IPS-20b (cell line): Measurements from ENCODE around the gene EHD1.

Experiments
- H3K27ac ChIP-seq: one replicate; pipeline ENCODE4 v1.5.1; 2013; ENCODE audit warnings: low read length
- H3K27me3 ChIP-seq: 2 replicates; pipeline ENCODE4 v1.6.1; 2013; ENCODE audit warnings: mild to moderate bottlenecking, low read length, inconsistent platforms; ENCODE audit not compliant: insufficient read depth
- H3K36me3 ChIP-seq: 2 replicates; pipeline ENCODE4 v1.6.1; 2013; ENCODE audit warnings: low read depth, mild to moderate bottlenecking, inconsistent platforms, low read length, moderate library complexity; ENCODE audit not compliant: insufficient read depth
- H3K4me1 ChIP-seq: 2 replicates; pipeline ENCODE4 v1.6.1; 2013; ENCODE audit warnings: mild to moderate bottlenecking, control low read depth, inconsistent platforms, low read length, moderate library complexity; ENCODE audit not compliant: insufficient read depth
- H3K4me3 ChIP-seq: 2 replicates; pipeline ENCODE4 v1.5.1; 2013; ENCODE audit warnings: mild to moderate bottlenecking, low read length, inconsistent platforms
- H3K9ac ChIP-seq: 2 replicates; pipeline ENCODE4 v1.6.1; 2013; ENCODE audit warnings: low read depth, mild to moderate bottlenecking, inconsistent platforms, low read length, moderate library complexity
- H3K9me3 ChIP-seq: 2 replicates; pipeline ENCODE4 v1.6.1; 2013; ENCODE audit warnings: mild to moderate bottlenecking, low read depth, low read length, inconsistent platforms; ENCODE audit not compliant: insufficient read depth

The EHD1 gene

DNA sequence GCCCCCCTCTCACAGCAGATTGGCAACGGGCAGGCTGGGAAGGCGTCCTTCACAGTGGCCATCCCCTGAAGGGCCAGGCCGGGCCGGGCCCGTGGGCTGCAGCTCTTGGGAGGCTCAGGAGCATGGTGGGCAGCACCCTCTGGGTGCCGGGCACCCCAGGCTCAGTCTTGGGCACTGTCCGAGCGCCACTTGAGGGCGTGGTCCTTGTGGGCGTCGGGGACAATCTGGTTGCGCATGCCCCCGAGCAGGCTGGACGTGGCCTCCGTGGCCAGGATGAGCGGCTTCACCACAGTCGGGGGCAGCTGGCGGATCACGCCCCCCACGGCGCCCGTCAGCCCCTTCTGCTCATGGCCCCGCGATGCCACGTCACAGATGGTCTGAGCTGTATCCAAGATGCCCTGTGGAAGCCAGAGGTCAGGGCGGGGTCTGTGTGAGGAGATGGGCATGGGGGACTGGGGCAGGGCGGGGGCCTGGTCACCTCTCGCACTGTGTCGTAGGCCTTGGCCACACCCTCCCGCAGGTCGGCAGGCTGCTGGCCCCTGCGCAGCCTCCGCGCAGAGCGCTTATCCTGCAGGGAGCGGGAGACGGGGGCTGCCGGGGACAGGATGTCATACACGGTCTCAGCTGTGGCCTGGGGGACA, 16.5 kb upstream of the EHD1 start:
- H3K36me3 ChIP-seq: peaks cover 9% of the 10 kb centered on the region; the same call in 1 of the 2 replicates
- no peak overlapping the region for H3K9ac ChIP-seq
- H3K9me3 ChIP-seq: no peaks in the 10 kb centered on the region
- H3K4me3 ChIP-seq: no peak overlapping the region
- H3K4me1 ChIP-seq: no peaks in the 10 kb centered on the region
- H3K27ac ChIP-seq: no peak overlapping the region
- no peaks in the 10 kb centered on the region for H3K27me3 ChIP-seq

DNA sequence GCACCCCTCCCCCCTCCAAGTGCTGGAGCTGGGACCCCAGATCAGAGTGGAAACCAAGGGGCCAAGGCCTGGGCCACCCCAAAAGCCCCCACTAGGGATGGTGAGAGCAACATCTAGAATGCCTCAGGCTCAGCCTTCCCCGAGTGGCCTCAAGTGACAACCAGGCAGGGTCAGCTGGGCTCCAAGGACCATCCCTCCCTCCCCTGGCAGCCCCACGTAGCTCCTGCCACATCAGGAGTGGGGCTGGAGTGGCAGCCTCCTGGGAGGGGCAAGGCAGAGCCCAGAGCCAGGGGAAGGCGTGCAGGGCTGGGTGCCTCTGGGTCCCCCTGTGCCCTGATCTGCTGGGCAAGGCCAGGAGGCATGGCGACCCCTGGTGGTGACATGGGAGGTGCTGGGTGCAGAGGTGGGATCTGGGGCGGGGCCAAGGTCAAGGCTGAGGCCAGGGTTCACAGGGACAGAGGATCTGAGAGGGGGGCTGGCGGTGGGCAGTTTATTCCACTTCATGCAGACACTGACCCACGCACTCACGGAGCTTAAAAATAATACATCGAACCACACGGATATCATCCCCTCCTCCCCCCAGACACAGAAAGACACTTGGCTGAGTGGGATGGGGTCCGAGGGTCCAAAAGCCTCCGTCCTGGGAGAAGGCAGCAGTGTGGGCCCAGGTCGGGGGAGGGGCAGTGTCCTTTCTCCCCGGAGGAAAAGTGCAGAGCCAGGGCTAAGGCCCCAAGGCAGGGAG, 15.8 kb upstream of the EHD1 start:
- H3K4me3 ChIP-seq: no peak overlapping the region
- H3K36me3 ChIP-seq: peaks cover 9% of the 10 kb centered on the region; the same call in 1 of the 2 replicates
- H3K27me3 ChIP-seq: no peaks in the 10 kb centered on the region
- H3K4me1 ChIP-seq: no peaks in the 10 kb centered on the region
- H3K27ac ChIP-seq: no peak overlapping the region
- H3K9me3 ChIP-seq: no peaks in the 10 kb centered on the region
- no peak overlapping the region; the same call in 1 of the 2 replicates for H3K9ac ChIP-seq

DNA sequence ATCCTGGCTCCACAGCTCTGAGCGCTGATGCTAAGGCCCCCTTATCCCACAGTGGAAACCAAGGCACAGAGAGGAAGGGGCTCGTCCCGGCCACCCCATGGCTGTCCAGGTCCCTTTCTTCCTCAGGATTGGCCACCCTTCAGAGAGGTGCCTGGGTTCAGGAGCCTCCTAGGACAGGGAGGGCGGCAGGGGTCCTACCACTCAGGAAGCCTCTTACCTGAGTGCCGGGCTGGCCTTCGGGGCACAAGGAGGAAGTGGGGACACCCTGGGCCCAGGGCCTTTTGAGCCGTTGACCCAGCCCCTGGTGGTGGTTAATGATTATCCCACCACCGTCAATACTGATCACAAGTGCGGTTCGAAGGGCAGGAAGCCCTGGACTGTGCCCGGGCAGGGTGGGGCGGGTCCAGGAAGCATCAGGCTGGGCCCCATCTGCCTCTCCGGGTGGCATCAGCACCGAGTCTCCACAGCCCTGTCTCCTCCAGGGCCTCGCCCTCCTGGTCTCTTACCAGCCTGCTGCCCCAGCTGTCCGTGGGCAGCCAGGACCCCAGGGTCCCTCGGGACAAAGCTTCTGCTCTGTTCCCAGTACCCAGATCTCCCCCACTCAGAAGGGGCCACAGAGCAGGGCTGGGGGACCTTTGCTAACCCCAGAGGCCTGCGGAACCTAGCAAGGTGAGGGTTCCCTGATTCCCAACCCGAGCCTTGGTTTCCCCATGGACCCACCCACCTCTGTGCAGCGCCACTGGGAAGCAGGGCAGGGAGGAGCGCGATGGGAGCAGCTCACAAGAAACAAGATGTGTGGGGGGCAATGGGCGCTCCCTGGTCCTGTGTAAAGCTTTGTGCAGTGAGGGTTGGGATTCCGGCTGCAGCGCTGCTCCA, 15.0 kb upstream of the EHD1 start:
- H3K9ac ChIP-seq: no peak overlapping the region; the same call in 1 of the 2 replicates
- no peaks in the 10 kb centered on the region for H3K27me3 ChIP-seq
- peaks cover 9% of the 10 kb centered on the region; the same call in 1 of the 2 replicates for H3K36me3 ChIP-seq
- no peak overlapping the region for H3K27ac ChIP-seq
- no peak overlapping the region for H3K4me3 ChIP-seq
- H3K4me1 ChIP-seq: no peaks in the 10 kb centered on the region
- H3K9me3 ChIP-seq: no peaks in the 10 kb centered on the region

DNA sequence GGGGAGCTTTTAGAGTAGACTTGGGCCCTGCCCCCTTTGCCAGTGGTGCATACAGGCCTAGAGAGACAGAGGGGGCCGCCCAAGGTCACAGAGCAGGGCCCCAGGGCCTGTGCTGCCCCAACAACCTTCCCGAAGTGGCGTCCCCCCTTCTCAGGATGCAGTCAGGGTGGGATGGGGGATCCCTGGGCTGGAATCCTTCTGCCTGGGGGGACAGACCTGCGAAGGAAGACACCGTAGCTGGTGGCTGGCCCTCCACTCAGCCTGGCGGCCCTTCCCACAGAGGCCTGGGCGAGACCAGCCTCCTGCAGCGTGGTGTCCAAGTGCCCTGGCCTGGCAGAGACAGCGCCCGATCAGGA, 14.4 kb upstream of the EHD1 start:
- Histone ChIP-seq H3K27me3 (no peaks in the 10 kb centered on the region), H3K9ac (no peak overlapping the region), H3K4me3 (no peak overlapping the region), H3K27ac (no peak overlapping the region), H3K9me3 (no peaks in the 10 kb centered on the region), H3K36me3 (peaks cover 9% of the 10 kb centered on the region; the same call in 1 of the 2 replicates), H3K4me1 (peaks cover 3% of the 10 kb centered on the region; the same call in 1 of the 2 replicates)

DNA sequence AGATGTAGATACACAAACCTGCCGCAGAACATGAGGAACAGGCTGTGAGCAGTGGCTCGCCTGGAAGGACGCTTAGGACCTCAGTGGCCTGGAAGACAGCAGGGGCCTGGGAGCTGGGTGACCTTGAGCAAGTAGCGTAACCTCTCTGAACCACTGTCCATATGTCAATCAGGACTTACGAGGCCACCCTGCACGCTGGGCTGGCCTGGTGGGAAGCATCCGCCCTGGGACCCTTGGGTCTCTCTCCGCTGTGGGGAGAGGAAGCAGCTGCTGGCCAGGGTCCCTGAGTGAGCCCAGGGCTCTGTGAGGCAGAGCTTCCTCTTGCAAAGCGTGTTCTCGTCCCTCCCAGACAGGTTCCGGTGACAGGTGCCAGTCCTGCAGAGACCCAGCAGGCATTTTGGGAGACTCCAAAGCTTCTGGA, 14.0 kb upstream of the EHD1 start:
- Histone ChIP-seq H3K4me3 (no peak overlapping the region), H3K4me1 (peaks cover 3% of the 10 kb centered on the region; the same call in 1 of the 2 replicates), H3K27ac (no peak overlapping the region), H3K36me3 (peaks cover 5% of the 10 kb centered on the region; the same call in 1 of the 2 replicates), H3K9me3 (no peaks in the 10 kb centered on the region), H3K27me3 (no peaks in the 10 kb centered on the region), H3K9ac (no peak overlapping the region)

DNA sequence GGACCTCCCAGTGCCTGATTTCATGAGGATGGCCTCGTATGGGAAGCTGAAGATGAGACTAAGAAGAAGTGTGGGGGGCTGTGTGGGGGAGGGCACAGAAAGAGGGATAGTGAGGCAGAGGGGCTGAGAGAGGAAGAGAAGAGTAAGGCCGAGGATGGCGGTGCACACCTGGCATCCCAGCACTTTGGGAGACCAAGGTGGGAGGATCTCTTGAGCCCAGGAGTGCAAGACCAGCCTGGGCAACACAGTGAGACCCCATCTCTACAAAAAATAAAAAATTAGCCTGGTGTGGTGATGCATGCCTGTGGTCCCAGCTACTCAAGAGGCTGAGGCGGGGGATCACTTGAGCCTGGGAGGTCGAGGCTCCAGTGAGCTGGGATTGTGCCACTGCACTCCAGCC, 13.5 kb upstream of the EHD1 start:
- Histone ChIP-seq H3K9ac (no peak overlapping the region), H3K27me3 (no peaks in the 10 kb centered on the region), H3K27ac (no peak overlapping the region), H3K4me3 (no peak overlapping the region), H3K4me1 (peaks cover 3% of the 10 kb centered on the region; the same call in 1 of the 2 replicates), H3K9me3 (no peaks in the 10 kb centered on the region), H3K36me3 (no peaks in the 10 kb centered on the region)

DNA sequence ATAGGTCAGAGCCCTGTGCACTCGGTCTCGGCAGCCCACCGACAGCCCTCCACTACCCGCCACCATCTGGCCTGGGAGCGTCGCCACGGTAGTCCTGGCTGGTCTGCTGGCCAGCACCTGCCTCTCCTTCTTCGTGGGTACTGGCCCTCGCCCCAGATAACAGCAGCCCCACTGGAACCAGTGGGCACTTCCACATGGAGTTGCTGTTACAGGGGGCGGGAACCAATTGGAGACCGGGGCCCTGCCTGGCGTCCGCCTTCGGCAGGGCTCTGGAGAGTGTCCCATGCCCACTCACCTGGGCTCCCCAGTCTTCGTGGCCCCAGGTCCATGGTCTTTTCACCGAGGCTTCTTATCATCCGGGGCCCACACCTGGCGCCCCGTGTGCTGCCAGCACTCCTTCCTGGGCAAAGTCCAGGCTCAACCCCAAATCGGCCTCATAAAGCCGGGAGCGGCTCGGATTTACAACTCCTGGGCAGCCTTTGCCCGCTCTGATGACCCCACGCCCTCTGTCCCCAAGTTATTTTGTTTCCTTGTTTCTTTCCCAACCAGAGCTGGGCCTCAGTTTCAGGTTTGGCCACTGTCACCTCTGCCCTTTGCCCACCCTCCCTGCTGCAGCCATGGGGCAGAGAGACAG, 12.9 kb upstream of the EHD1 start:
- H3K27ac ChIP-seq: no peak overlapping the region
- no peak overlapping the region for H3K4me3 ChIP-seq
- no peaks in the 10 kb centered on the region for H3K27me3 ChIP-seq
- peaks cover 3% of the 10 kb centered on the region; the same call in 1 of the 2 replicates for H3K4me1 ChIP-seq
- no peaks in the 10 kb centered on the region for H3K9me3 ChIP-seq
- H3K36me3 ChIP-seq: no peaks in the 10 kb centered on the region
- H3K9ac ChIP-seq: no peak overlapping the region

DNA sequence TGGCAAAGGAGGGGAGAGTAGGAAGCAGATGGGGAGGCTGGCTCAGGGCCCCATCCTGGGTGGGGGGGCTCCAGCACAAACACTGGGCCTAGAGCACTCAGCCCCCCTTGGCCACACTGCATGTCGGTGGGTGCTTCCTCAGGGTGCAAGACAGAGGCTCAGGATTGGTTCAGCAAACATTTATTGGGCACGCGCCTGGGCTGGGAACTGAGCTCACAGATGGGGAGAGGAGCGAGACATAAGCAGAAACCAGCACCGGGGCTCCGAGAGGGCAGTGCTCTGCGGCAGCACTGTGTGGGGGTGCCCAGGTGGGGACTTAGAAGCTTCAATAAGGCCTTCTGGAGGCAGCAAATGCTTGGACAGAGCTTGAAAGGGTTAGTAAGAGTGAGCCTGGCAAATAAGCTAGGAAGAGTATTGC, 12.1 kb upstream of the EHD1 start:
- Histone ChIP-seq H3K36me3 (no peaks in the 10 kb centered on the region), H3K4me3 (no peak overlapping the region), H3K4me1 (peaks cover 3% of the 10 kb centered on the region; the same call in 1 of the 2 replicates), H3K27me3 (no peaks in the 10 kb centered on the region), H3K9me3 (no peaks in the 10 kb centered on the region), H3K9ac (no peak overlapping the region), H3K27ac (no peak overlapping the region)

DNA sequence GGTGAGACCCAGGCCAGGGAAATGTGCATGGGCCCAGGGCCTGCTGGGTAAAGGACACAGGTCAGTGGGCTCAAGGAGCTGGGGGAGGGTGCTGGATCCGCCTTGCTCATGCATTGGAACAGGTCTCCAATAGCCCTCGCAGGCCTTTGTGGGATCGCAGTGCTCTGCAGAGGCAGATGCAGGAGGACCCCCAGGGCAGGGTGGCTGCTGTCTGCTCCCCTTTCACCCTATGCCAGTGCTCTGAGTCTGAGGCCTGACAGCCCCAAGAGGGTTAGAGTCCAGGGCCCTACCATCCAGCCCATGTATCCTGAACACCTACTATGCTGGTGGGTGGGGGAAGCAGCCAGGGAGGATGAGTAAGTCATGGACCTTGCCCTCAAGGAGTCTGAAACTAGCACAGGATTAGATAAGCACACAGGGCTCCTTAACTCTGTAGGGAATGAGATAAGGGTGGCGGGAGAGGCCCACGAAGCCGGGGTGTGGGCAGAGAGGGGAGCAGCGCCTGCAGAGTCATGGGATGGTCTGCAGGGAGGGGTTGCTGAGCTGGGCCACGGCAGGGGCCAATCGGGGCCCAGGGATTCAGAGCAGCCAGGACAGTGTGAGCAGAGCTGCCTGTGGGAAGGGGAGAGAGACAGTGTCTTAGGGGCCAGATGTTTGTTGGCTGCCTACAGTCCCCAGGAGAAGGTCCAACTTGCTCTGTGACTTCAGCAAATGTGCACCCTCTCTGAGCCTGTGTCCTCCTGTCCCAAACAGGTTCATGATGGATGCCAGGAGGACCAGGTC, 10.5 kb upstream of the EHD1 start:
- Histone ChIP-seq H3K4me1 (peaks cover 3% of the 10 kb centered on the region; the same call in 1 of the 2 replicates), H3K27ac (no peak overlapping the region)

DNA sequence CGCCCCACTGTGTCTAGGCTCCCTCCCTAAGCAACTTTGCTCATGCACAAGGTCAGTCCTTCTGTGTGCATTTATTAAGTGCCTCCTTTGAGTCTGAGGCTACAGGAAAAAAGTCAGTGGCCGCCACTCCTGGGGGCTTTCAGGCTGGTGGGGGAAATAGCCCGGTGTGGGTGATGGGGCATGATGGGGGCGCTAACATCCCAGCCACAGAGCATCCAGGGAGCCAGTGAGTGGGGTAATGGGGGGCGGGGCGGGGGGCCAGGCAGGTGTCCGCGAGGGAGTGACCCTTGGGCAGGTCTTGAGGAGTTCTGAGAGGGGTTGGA, 9.9 kb upstream of the EHD1 start:
- no peak overlapping the region for H3K27ac ChIP-seq
- no peaks in the 10 kb centered on the region for H3K9me3 ChIP-seq
- H3K27me3 ChIP-seq: no peaks in the 10 kb centered on the region
- peak overlapping the region; percentile 51; the same call in 1 of the 2 replicates for H3K4me3 ChIP-seq
- peaks cover 3% of the 10 kb centered on the region; the same call in 1 of the 2 replicates for H3K4me1 ChIP-seq
- H3K36me3 ChIP-seq: no peaks in the 10 kb centered on the region
- peak overlapping the region; percentile 62; the same call in 1 of the 2 replicates for H3K9ac ChIP-seq

More for the DNA sequence above, 10.5 kb upstream of the EHD1 start:
- no peak overlapping the region for H3K4me3 ChIP-seq
- no peak overlapping the region for H3K9ac ChIP-seq
- H3K36me3 ChIP-seq: no peaks in the 10 kb centered on the region
- no peaks in the 10 kb centered on the region for H3K27me3 ChIP-seq
- no peaks in the 10 kb centered on the region for H3K9me3 ChIP-seq
